PFSK-1 (cell line): ENCODE data around the gene MAP1B.

Source experiments
- FOXP2 ChIP-seq: optimal IDR thresholded peaks from 2 replicates; pipeline ENCODE3; 2011; ENCODE audit warnings: borderline replicate concordance, control low read depth, inconsistent platforms; ENCODE audit not compliant: insufficient read depth; ENCODE audit errors: extremely low read length, extremely low read depth
- POLR2AphosphoS5 ChIP-seq: IDR thresholded peaks from 2 replicates; pipeline ENCODE4 v1.6.1; 2012; ENCODE audit warnings: low read depth, mild to moderate bottlenecking, control low read depth, low read length, moderate library complexity
- SIN3A ChIP-seq: IDR thresholded peaks from 2 replicates; pipeline ENCODE4 v1.6.1; 2012; ENCODE audit warnings: mild to moderate bottlenecking, low read length, moderate library complexity, borderline replicate concordance; ENCODE audit not compliant: insufficient read depth
- TAF1 ChIP-seq: IDR thresholded peaks from 2 replicates; pipeline ENCODE4 v1.6.1; 2012; ENCODE audit warnings: low read length, control low read depth, borderline replicate concordance; ENCODE audit not compliant: insufficient read depth
- TF ChIP-seq, protein P1 (sequence below), 2 experiments: IDR thresholded peaks; 2 replicates each; pipeline versions ENCODE4 v1.6.1 to v1.8.0; 2011 to 2012; ENCODE audit warnings: low read depth in 2 of 2, low read length in 2 of 2, control low read depth in 1 of 2, inconsistent platforms in 1 of 2, mild to moderate bottlenecking in 1 of 2, moderate library complexity in 1 of 2; ENCODE audit not compliant: insufficient read depth in 1 of 2

Gene MAP1B

DNA sequence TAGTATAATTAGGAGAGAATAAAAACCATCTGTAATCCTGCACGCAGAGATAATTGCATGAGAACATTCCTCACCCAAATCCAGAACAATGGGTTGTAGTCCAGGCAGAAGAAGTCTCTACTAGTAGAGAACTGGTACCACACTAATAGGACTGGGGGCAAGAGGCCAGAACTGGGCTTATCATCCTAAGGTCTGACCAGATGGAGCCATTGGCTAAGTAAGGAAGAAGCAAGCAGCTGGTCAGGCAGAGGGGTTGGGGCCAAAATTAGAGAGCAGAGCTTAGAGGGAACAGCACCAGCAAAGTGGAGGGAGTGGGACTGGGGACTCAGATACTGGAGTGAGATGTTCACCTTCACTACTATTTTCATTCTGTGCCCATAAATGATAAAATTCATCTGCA lies 35.4 kb upstream of the MAP1B start:
- TF ChIP-seq, protein P1, sequence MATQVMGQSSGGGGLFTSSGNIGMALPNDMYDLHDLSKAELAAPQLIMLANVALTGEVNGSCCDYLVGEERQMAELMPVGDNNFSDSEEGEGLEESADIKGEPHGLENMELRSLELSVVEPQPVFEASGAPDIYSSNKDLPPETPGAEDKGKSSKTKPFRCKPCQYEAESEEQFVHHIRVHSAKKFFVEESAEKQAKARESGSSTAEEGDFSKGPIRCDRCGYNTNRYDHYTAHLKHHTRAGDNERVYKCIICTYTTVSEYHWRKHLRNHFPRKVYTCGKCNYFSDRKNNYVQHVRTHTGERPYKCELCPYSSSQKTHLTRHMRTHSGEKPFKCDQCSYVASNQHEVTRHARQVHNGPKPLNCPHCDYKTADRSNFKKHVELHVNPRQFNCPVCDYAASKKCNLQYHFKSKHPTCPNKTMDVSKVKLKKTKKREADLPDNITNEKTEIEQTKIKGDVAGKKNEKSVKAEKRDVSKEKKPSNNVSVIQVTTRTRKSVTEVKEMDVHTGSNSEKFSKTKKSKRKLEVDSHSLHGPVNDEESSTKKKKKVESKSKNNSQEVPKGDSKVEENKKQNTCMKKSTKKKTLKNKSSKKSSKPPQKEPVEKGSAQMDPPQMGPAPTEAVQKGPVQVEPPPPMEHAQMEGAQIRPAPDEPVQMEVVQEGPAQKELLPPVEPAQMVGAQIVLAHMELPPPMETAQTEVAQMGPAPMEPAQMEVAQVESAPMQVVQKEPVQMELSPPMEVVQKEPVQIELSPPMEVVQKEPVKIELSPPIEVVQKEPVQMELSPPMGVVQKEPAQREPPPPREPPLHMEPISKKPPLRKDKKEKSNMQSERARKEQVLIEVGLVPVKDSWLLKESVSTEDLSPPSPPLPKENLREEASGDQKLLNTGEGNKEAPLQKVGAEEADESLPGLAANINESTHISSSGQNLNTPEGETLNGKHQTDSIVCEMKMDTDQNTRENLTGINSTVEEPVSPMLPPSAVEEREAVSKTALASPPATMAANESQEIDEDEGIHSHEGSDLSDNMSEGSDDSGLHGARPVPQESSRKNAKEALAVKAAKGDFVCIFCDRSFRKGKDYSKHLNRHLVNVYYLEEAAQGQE (IDR thresholded peaks at IDR 0.05; ENCODE audit: insufficient read depth in 1 of 2, low read depth in 2 of 2, low read length in 2 of 2), result no peak
- TF ChIP-seq SIN3A, result no peak
- TF ChIP-seq POLR2AphosphoS5, result no peak
- TF ChIP-seq TAF1, result no peak
- no peak for TF ChIP-seq FOXP2

DNA sequence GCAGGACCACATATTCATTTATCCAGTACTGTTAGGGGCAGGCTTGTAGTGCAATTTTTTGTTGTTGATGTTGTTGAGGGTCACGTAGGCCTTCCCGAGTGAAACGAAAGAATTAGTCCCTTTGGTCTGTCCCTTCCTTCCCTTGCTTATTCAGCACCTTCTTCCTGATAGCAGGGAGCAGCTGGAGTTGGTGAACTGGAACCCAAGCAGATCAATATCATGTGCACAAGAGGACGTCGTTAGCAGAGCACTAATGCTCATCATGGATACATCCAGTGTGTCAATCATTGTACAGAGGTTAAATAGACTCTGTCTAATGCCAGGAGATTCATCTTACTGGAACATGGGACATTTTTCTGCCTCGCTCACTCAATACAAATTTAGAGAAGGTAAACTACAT lies 33.0 kb upstream of the MAP1B start:
- TF ChIP-seq POLR2AphosphoS5 (no peak), TAF1 (no peak), FOXP2 (no peak), SIN3A (no peak)
- TF ChIP-seq, protein P1 (IDR thresholded peaks at IDR 0.05; ENCODE audit: insufficient read depth in 1 of 2, low read depth in 2 of 2, low read length in 2 of 2), result no peak

DNA sequence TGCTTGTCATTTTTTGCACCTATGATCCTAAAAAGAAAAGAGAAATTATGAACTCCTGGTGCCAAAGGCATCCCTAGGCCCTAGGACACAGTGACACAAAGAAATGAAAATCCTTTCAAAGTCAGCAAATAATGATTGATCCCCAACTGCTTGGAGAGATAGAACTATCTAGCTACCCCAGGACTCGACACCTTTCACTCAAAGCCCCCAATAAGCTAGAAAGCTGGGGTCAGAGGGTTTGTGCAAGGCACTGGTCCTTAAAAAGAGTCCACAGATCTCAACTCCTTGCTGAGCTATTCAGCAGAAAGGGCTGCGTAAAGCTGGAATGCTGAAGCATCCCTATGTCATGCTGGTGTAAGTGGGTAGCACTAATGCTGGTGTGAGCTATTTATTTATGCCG lies 31.8 kb upstream of the MAP1B start:
- no peak for TF ChIP-seq TAF1
- no peak for TF ChIP-seq SIN3A
- no peak for TF ChIP-seq POLR2AphosphoS5
- no peak for TF ChIP-seq FOXP2
- TF ChIP-seq, protein P1 (IDR thresholded peaks at IDR 0.05; ENCODE audit: insufficient read depth in 1 of 2, low read depth in 2 of 2, low read length in 2 of 2), result no peak

DNA sequence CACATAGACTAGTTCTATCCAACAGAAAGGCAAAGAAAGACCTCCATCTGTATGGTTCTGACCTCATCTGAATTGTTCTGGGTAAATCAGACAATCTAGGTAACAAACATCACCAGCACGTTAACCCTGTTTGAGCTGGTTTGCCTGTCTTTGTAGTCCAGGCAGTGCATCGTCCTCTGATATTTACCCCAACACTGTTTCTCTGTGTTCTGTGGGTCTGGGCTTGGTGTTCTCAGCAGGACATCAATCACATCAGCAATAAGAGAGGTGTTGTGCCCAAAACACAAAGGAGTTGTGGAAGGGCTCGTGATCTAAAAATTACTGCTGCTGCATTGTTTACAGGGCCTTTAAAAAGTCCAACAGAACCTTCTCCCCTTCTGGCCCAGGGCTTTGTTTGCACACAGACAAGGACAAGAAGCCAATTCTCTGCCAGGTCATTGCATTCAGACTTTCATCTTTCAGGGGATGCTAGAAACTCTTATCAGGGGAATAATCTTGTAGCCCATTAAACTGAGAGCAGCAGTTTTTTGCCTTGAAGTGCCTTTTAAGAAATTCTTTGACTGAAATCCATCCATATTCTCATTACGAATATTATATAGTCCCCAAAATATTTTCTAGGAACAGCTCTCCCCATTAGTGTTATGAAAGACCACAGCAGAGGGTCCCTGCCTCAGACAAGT lies 30.5 kb upstream of the MAP1B start:
- TF ChIP-seq, protein P1 (IDR thresholded peaks at IDR 0.05; ENCODE audit: insufficient read depth in 1 of 2, low read depth in 2 of 2, low read length in 2 of 2), result no peak

DNA sequence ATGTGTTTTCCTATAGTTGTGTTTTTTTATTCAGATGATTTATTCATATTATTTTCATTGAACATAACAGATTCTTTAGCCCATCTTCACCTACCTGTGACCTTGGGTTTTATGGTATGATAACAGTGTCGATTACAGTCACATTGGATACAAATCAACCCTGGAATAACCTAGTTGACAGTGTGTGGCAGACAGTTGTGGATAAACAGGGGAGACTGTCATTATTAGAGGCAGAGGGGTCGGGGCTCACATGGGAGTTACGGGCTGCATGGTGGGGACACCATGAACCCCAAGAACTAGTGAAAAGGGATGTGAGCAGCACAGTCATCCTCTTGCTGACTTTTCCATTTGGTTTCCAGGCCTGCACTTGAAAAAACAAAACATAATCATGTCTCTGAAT lies 29.9 kb upstream of the MAP1B start:
- TF ChIP-seq TAF1 (no peak), FOXP2 (no peak), SIN3A (no peak), POLR2AphosphoS5 (no peak)
- TF ChIP-seq, protein P1 (IDR thresholded peaks at IDR 0.05; ENCODE audit: insufficient read depth in 1 of 2, low read depth in 2 of 2, low read length in 2 of 2), result no peak
